ENCODE results near the gene ARSG. TPM values are rescaled to one million over a fixed set of nuclear protein-coding genes. Genes with fewer than 3 reads are reported as not detected.
"Not testable (repeated sequence)": the region's sequence is repeated elsewhere in the genome, so short reads cannot be mapped to it uniquely, and the experiment has no call there.

Gene ARSG
- total RNA-seq, 2 experiments from 2014 or later = 26.1 to 53.0 TPM

- Histone ChIP-seq H3K79me2 (ENCODE audit: insufficient read depth, low read depth, low read length) (no peaks in the 10 kb centered on the region), H3K4me1 (ENCODE audit: insufficient read depth, low read length, poor library complexity, severe bottlenecking) (peaks cover 29% of the 10 kb centered on the region), H3K4me3 (ENCODE audit: low read depth, low read length, poor library complexity, severe bottlenecking) (no peak overlapping the region), H3K27ac (ENCODE audit: low read depth, low read length, poor library complexity, severe bottlenecking) (no peak overlapping the region), H2AFZ (ENCODE audit: low read length) (no peak overlapping the region), H3K4me2 (ENCODE audit: low read length) (no peak overlapping the region), H4K20me1 (ENCODE audit: insufficient read depth, low read length) (no peaks in the 10 kb centered on the region), H3K9me3 (ENCODE audit: low read length) (peaks cover 13% of the 10 kb centered on the region; the same call in 1 of the 2 replicates), H3K36me3 (ENCODE audit: insufficient read depth, low read length) (no peaks in the 10 kb centered on the region), H3K9me2 (ENCODE audit: insufficient read depth, low read length) (no peaks in the 10 kb centered on the region)
- intact Hi-C loops (cut with micrococcal nuclease; ENCODE audit: unreplicated experiment) = no loop called here
- TF ChIP-seq CTCF (conservative IDR thresholded peaks at IDR 0.05; ENCODE audit: low read length) (no peak), EZH2phosphoT487 (IDR thresholded peaks at IDR 0.05; ENCODE audit: borderline replicate concordance, low read depth, low read length) (no peak)
- CTCF ChIA-PET (ENCODE audit: unreplicated experiment) = no interaction called here
- BruUV-seq (replicated peaks) = no TSS peak
- DNase-seq (ENCODE audit: low spot score) = no peak
- POLR2A ChIA-PET = no interaction called here
These were observed 111.8 kb downstream of the ARSG start for GRCh38 chr17:68403122-68403521.

- POLR2A ChIA-PET; intact Hi-C loops (cut with micrococcal nuclease; ENCODE audit: unreplicated experiment); CTCF ChIA-PET (ENCODE audit: unreplicated experiment): not testable (repeated sequence)
These were observed 112.5 kb downstream of the ARSG start for GRCh38 chr17:68403837-68404236.

GRCh38 chr17:68407656-68408055 lies 116.4 kb downstream of the ARSG start:
- H2AFZ ChIP-seq (ENCODE audit: low read length); H3K27ac ChIP-seq (ENCODE audit: low read depth, low read length, poor library complexity, severe bottlenecking); BruUV-seq (replicated peaks); H3K36me3 ChIP-seq (ENCODE audit: insufficient read depth, low read length); H3K4me3 ChIP-seq (ENCODE audit: low read depth, low read length, poor library complexity, severe bottlenecking); CTCF ChIA-PET (ENCODE audit: unreplicated experiment); H3K79me2 ChIP-seq (ENCODE audit: insufficient read depth, low read depth, low read length); H3K4me1 ChIP-seq (ENCODE audit: insufficient read depth, low read length, poor library complexity, severe bottlenecking); H3K4me2 ChIP-seq (ENCODE audit: low read length); H3K9me2 ChIP-seq (ENCODE audit: insufficient read depth, low read length); DNase-seq (ENCODE audit: low spot score); H4K20me1 ChIP-seq (ENCODE audit: insufficient read depth, low read length); intact Hi-C loops (cut with micrococcal nuclease; ENCODE audit: unreplicated experiment): not testable (repeated sequence)
- POLR2A ChIA-PET = interaction anchor here (0.6 to 0.7 kb wide), 2 partner anchors 21 to 37 kb away, joined by 3 read pairs; no protein-coding TSS in a partner anchor
- H3K9me3 ChIP-seq (ENCODE audit: low read length) = peaks cover 13% of the 10 kb centered on the region; the same call in 1 of the 2 replicates

More at GRCh38 chr17:68403837-68404236, 112.5 kb downstream of the ARSG start:
- peaks cover 22% of the 10 kb centered on the region for H3K4me1 ChIP-seq (ENCODE audit: insufficient read depth, low read length, poor library complexity, severe bottlenecking)
- H4K20me1 ChIP-seq (ENCODE audit: insufficient read depth, low read length); H3K36me3 ChIP-seq (ENCODE audit: insufficient read depth, low read length); BruUV-seq (replicated peaks); H3K27ac ChIP-seq (ENCODE audit: low read depth, low read length, poor library complexity, severe bottlenecking); DNase-seq (ENCODE audit: low spot score); H3K4me3 ChIP-seq (ENCODE audit: low read depth, low read length, poor library complexity, severe bottlenecking); H3K4me2 ChIP-seq (ENCODE audit: low read length); H3K79me2 ChIP-seq (ENCODE audit: insufficient read depth, low read depth, low read length); H3K9me2 ChIP-seq (ENCODE audit: insufficient read depth, low read length); H2AFZ ChIP-seq (ENCODE audit: low read length): not testable (repeated sequence)
- H3K9me3 ChIP-seq (ENCODE audit: low read length) = peaks cover 13% of the 10 kb centered on the region; the same call in 1 of the 2 replicates

DNA sequence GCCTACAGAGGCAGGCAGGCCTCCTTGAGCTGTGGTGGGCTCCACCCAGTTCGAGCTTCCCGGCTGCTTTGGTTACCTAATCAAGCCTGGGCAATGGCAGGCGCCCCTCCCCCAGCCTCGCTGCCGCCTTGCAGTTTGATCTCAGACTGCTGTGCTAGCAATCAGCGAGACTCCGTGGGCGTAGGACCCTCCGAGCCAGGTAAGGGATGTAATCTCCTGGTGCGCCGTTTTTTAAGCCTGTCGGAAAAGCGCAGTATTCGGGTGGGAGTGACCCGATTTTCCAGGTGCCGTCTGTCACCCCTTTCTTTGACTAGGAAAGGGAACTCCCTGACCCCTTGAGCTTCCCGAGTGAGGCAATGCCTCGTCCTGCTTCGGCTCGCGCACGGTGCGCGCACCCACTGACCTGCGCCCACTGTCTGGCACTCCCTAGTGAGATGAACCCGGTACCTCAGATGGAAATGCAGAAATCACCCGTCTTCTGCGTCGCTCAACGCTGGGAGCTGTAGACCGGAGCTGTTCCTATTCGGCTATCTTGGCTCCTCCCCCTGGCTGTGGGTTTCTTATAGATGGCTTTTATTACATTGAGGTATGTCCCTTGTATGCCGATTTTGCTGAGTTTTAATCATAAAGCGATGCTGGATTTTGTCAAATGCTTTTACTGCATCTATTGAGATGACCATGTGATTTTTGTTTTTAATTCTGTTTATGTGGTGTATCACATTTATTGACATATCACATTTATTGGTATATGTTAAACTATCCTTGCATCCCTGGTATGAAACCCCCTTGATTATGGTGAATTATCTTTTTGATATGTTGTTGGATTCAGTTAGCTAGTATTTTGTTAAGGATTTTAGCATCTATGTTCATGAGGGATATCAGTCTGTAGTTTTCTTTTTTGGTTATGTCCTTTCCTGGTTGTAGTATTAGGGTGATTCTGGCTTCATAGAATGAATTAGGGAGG lies 122.6 kb downstream of the ARSG start:
- H3K36me3 ChIP-seq (ENCODE audit: insufficient read depth, low read length); H3K9me2 ChIP-seq (ENCODE audit: insufficient read depth, low read length); H3K4me1 ChIP-seq (ENCODE audit: insufficient read depth, low read length, poor library complexity, severe bottlenecking); H4K20me1 ChIP-seq (ENCODE audit: insufficient read depth, low read length); intact Hi-C loops (cut with micrococcal nuclease; ENCODE audit: unreplicated experiment); BruUV-seq (replicated peaks); H3K79me2 ChIP-seq (ENCODE audit: insufficient read depth, low read depth, low read length); H3K27ac ChIP-seq (ENCODE audit: low read depth, low read length, poor library complexity, severe bottlenecking): not testable (repeated sequence)
- peaks cover 16% of the 10 kb centered on the region; the same call in 1 of the 2 replicates for H3K9me3 ChIP-seq (ENCODE audit: low read length)
- peak overlapping the region; percentile 64 for H3K4me2 ChIP-seq (ENCODE audit: low read length)
- H2AFZ ChIP-seq (ENCODE audit: low read length) = peak overlapping the region; percentile 59
- DNase-seq (ENCODE audit: low spot score) = peak; percentile 74
- POLR2A ChIA-PET = interaction anchor here (0.8 to 1.6 kb wide), 3 partner anchors 15 to 47 kb away, joined by 3 to 5 read pairs (median 3); no protein-coding TSS in a partner anchor
- CTCF ChIA-PET (ENCODE audit: unreplicated experiment) = interaction anchor here (0.7 kb wide), 1 partner anchor 15 kb away, joined by 3 read pairs; no protein-coding TSS in a partner anchor
- H3K4me3 ChIP-seq (ENCODE audit: low read depth, low read length, poor library complexity, severe bottlenecking) = peak overlapping the region; percentile 57

DNA sequence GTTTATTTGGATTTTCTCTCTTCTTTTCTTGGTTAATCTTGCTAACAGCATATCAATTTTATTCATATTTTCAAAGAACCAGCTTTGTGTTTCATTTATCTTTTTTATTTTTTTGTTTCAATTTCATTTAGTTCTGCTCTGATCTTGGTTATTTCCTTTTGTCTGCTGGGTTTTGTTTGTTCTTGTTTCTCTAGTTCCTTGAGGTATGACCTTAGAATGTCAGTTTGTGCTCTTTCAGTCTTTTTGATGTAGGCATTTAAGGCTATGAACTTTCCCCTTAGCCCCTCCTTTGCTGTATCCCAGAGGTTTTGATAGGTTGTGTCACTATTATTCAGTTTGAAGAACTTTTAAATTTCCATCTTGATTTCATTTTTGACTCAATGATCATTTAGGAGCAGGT lies 123.6 kb downstream of the ARSG start:
- POLR2A ChIA-PET = interaction anchor here (0.8 to 1.6 kb wide), 3 partner anchors 16 to 46 kb away, joined by 3 to 5 read pairs (median 3); no protein-coding TSS in a partner anchor
- DNase-seq (ENCODE audit: low spot score); H2AFZ ChIP-seq (ENCODE audit: low read length); intact Hi-C loops (cut with micrococcal nuclease; ENCODE audit: unreplicated experiment); H4K20me1 ChIP-seq (ENCODE audit: insufficient read depth, low read length); BruUV-seq (replicated peaks); H3K4me3 ChIP-seq (ENCODE audit: low read depth, low read length, poor library complexity, severe bottlenecking); H3K9me2 ChIP-seq (ENCODE audit: insufficient read depth, low read length); H3K4me1 ChIP-seq (ENCODE audit: insufficient read depth, low read length, poor library complexity, severe bottlenecking); H3K36me3 ChIP-seq (ENCODE audit: insufficient read depth, low read length); H3K79me2 ChIP-seq (ENCODE audit: insufficient read depth, low read depth, low read length); H3K27ac ChIP-seq (ENCODE audit: low read depth, low read length, poor library complexity, severe bottlenecking): not testable (repeated sequence)
- H3K9me3 ChIP-seq (ENCODE audit: low read length) = peaks cover 16% of the 10 kb centered on the region; the same call in 1 of the 2 replicates
- H3K4me2 ChIP-seq (ENCODE audit: low read length) = peak overlapping the region; percentile 64; the same call in 1 of the 2 replicates
- CTCF ChIA-PET (ENCODE audit: unreplicated experiment) = interaction anchor here (0.7 kb wide), 1 partner anchor 16 kb away, joined by 3 read pairs; no protein-coding TSS in a partner anchor
